ENCODE results near the gene MARCO. TPM values are rescaled to one million over a fixed set of nuclear protein-coding genes. Genes with fewer than 3 reads are reported as not detected.
"Not testable (repeated sequence)": the region's sequence is repeated elsewhere in the genome, so short reads cannot be mapped to it uniquely, and the experiment has no call there.

Gene MARCO
- total RNA-seq, 1 experiment from 2014 or later, result 0.26 TPM

DNA sequence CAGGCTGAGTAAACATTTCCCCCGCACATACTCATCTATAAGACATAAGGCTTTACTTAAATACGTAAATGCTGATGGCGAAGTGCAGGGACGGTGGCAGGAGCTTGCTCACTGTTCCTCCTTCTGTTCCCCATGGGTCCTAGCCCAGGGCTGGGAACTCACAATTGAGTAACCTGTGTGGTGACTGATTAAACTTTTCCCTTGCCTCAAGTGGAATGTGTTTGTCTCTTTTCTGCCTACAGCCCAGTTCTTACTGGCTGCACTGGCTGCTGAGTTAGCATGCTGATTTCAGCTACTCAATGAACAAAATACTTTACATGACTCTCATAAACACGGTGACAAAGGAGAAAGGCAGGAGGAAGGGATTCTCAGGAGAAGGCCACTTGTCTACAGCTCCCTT is 87.3 kb downstream of the MARCO start:
- in situ Hi-C loops (cut with HindIII; ENCODE audit: low pct_unique_long_range_greater_than_20kb, low sequenced_read_pairs) (no loop called here), intact Hi-C loops (cut with micrococcal nuclease; ENCODE audit: unreplicated experiment) (loop anchor here (5.0 kb wide), 2 partner anchors 263 to 283 kb away; no protein-coding TSS in a partner anchor)
- POLR2A ChIA-PET, result no interaction called here
- Histone ChIP-seq H3K27ac (ENCODE audit: low read length) (no peak overlapping the region), H3K36me3 (ENCODE audit: control insufficient read depth, insufficient read depth, low read length) (no peaks in the 10 kb centered on the region; the same call in 1 of the 2 replicates), H3K27me3 (ENCODE audit: control insufficient read depth, insufficient read depth, low read length) (peaks cover 4% of the 10 kb centered on the region; the same call in 1 of the 2 replicates), H3K4me3 (ENCODE audit: low read depth in 2 of 2, low read length in 2 of 2) (no peak overlapping the region), H3K9me3 (ENCODE audit: control insufficient read depth, insufficient read depth, low read depth, low read length) (no peaks in the 10 kb centered on the region), H3K4me1 (ENCODE audit: control insufficient read depth, insufficient read depth, low read length) (no peaks in the 10 kb centered on the region)
- no peak for ATAC-seq
- TF ChIP-seq POLR2AphosphoS5 (IDR thresholded peaks at IDR 0.05; ENCODE audit: low read depth, low read length) (no peak), TCF7L2 (IDR thresholded peaks at IDR 0.05; ENCODE audit: low read depth, low read length) (no peak), REST (IDR thresholded peaks at IDR 0.05; ENCODE audit: insufficient read depth in 1 of 2, low read depth in 2 of 2, low read length in 1 of 2) (no peak), SIN3A (IDR thresholded peaks at IDR 0.05; ENCODE audit: borderline replicate concordance, insufficient read depth, low read depth, low read length) (no peak)
- TF ChIP-seq, protein P1, sequence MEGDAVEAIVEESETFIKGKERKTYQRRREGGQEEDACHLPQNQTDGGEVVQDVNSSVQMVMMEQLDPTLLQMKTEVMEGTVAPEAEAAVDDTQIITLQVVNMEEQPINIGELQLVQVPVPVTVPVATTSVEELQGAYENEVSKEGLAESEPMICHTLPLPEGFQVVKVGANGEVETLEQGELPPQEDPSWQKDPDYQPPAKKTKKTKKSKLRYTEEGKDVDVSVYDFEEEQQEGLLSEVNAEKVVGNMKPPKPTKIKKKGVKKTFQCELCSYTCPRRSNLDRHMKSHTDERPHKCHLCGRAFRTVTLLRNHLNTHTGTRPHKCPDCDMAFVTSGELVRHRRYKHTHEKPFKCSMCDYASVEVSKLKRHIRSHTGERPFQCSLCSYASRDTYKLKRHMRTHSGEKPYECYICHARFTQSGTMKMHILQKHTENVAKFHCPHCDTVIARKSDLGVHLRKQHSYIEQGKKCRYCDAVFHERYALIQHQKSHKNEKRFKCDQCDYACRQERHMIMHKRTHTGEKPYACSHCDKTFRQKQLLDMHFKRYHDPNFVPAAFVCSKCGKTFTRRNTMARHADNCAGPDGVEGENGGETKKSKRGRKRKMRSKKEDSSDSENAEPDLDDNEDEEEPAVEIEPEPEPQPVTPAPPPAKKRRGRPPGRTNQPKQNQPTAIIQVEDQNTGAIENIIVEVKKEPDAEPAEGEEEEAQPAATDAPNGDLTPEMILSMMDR (IDR thresholded peaks at IDR 0.05), result no peak
- no peak for DNase-seq (ENCODE audit: low read depth, low spot score)
- BruUV-seq (replicated peaks), result no TSS peak
- CTCF ChIA-PET, result interaction anchor here (0.6 kb wide), 2 partner anchors 33 to 296 kb away, joined by 3 to 5 read pairs; no protein-coding TSS in a partner anchor

GRCh38 chr2:119037922-119038321 is 95.9 kb downstream of the MARCO start:
- in situ Hi-C loops (cut with HindIII; ENCODE audit: low pct_unique_long_range_greater_than_20kb, low sequenced_read_pairs); BruUV-seq (replicated peaks); H3K36me3 ChIP-seq (ENCODE audit: control insufficient read depth, insufficient read depth, low read length); H3K9me3 ChIP-seq (ENCODE audit: control insufficient read depth, insufficient read depth, low read depth, low read length); H3K4me3 ChIP-seq (ENCODE audit: low read depth in 2 of 2, low read length in 2 of 2); CTCF ChIA-PET; POLR2A ChIA-PET; H3K27ac ChIP-seq (ENCODE audit: low read length); ATAC-seq; DNase-seq (ENCODE audit: low read depth, low spot score); intact Hi-C loops (cut with micrococcal nuclease; ENCODE audit: unreplicated experiment); H3K4me1 ChIP-seq (ENCODE audit: control insufficient read depth, insufficient read depth, low read length): not testable (repeated sequence)
- peaks cover 15% of the 10 kb centered on the region; the same call in 1 of the 2 replicates for H3K27me3 ChIP-seq (ENCODE audit: control insufficient read depth, insufficient read depth, low read length)

- Histone ChIP-seq H3K27ac (ENCODE audit: low read length) (no peak overlapping the region), H3K4me1 (ENCODE audit: control insufficient read depth, insufficient read depth, low read length) (no peaks in the 10 kb centered on the region), H3K27me3 (ENCODE audit: control insufficient read depth, insufficient read depth, low read length) (peaks cover 13% of the 10 kb centered on the region; the same call in 1 of the 2 replicates), H3K4me3 (ENCODE audit: low read depth in 2 of 2, low read length in 2 of 2) (no peak overlapping the region), H3K36me3 (ENCODE audit: control insufficient read depth, insufficient read depth, low read length) (no peaks in the 10 kb centered on the region), H3K9me3 (ENCODE audit: control insufficient read depth, insufficient read depth, low read depth, low read length) (no peaks in the 10 kb centered on the region)
- no TSS peak for BruUV-seq (replicated peaks)
- in situ Hi-C loops (cut with HindIII; ENCODE audit: low pct_unique_long_range_greater_than_20kb, low sequenced_read_pairs), result no loop called here
- ChIA-PET POLR2A (no interaction called here), CTCF (no interaction called here)
- ATAC-seq (no peak), DNase-seq (ENCODE audit: low read depth, low spot score) (no peak)
- intact Hi-C loops (cut with micrococcal nuclease; ENCODE audit: unreplicated experiment), result no loop called here
- TF ChIP-seq SIN3A (IDR thresholded peaks at IDR 0.05; ENCODE audit: borderline replicate concordance, insufficient read depth, low read depth, low read length) (no peak), POLR2AphosphoS5 (IDR thresholded peaks at IDR 0.05; ENCODE audit: low read depth, low read length) (no peak), REST (IDR thresholded peaks at IDR 0.05; ENCODE audit: insufficient read depth in 1 of 2, low read depth in 2 of 2, low read length in 1 of 2) (no peak), TCF7L2 (IDR thresholded peaks at IDR 0.05; ENCODE audit: low read depth, low read length) (no peak)
- TF ChIP-seq, protein P1 (IDR thresholded peaks at IDR 0.05), result no peak
These were observed 98.7 kb downstream of the MARCO start for GRCh38 chr2:119040730-119041129.
